SJSA1 (cell line): ENCODE results near the gene LTBP4. TPM values are rescaled to one million over a fixed set of nuclear protein-coding genes. Genes with fewer than 3 reads are reported as not detected.
"Not testable (repeated sequence)": the region's sequence is repeated elsewhere in the genome, so short reads cannot be mapped to it uniquely, and the experiment has no call there.

Experiments
- DNase-seq, 2 experiments: peaks; one replicate each; pipeline ENCODE4 v3.0.0-alpha.2; 2015 to 2020; ENCODE audit warnings: low spot score in 2 of 2, low read depth in 1 of 2
- H3K27ac ChIP-seq: fragments of 250-450 bp; sonication (Bioruptor Pico); 2 replicates; pipeline ENCODE4 v1.5.1; 2020; ENCODE audit warnings: mild to moderate bottlenecking, moderate library complexity
- H3K27me3 ChIP-seq: fragments of 250-450 bp; sonication (Bioruptor Pico); replicated peaks from 2 replicates; pipeline ENCODE4 v1.5.1; 2020; ENCODE audit warnings: mild to moderate bottlenecking, moderate library complexity
- H3K36me3 ChIP-seq: fragments of 250-450 bp; sonication (Bioruptor Pico); 2 replicates; pipeline ENCODE4 v1.5.1; 2020; ENCODE audit warnings: mild to moderate bottlenecking
- H3K4me1 ChIP-seq: fragments of 250-450 bp; sonication (Bioruptor Pico); replicated peaks from 2 replicates; pipeline ENCODE4 v1.6.1; 2021; ENCODE audit warnings: mild to moderate bottlenecking
- H3K4me3 ChIP-seq: fragments of 250-450 bp; sonication (Bioruptor Pico); 2 replicates; pipeline ENCODE4 v1.5.1; 2020; ENCODE audit warnings: mild to moderate bottlenecking
- H3K9me3 ChIP-seq: fragments of 250-450 bp; sonication (Bioruptor Pico); replicated peaks from 2 replicates; pipeline ENCODE4 v1.5.1; 2020; ENCODE audit warnings: mild to moderate bottlenecking
- total RNA-seq: library from RNA; depleted of rRNA; stranded (reverse); fragments of >200 nt; shearing (Covaris generic); gene quantifications from 2 replicates; pipeline ENCODE4 v1.2.3, GENCODE V29; 2014; rRNA removed

LTBP4 gene
- total RNA-seq: 16.5 and 23.7 TPM in 2 replicates

DNA sequence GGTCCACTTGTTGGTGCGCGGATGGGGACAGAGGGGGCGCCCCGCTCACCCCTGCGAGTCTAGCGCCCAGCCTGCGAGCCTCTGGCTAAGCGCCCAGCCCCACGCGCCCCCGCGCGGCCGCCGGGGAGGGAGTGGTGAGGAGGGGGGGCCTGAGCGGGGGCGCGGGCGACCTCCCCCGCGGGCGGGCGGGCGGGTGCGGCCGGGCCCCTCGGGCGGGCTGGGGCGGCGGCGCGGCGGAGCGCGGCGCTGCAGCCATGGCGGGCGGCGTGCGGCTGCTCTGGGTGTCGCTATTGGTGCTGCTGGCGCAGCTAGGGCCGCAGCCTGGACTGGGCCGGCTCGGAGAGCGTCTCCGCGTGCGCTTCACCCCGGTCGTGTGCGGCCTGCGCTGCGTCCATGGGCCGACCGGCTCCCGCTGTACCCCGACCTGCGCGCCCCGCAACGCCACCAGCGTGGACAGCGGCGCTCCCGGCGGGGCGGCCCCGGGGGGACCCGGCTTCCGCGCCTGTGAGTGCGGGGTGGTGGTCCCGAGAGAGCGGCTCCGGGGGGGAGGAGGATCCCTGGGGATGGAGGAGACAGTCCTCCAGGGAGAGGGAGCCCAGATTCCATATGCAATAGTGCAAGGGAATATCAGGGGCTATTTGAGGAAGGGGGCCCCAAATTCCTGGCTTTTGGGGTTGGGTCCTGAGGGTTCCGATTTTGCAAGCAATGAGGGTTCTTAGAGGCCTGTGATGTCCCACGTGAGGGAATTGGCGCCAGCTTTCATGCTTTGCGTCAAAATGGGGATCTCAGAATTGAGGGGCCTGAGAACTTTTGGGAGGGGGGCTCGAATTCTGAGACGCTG, at the start of gene LTBP4:
LTBP4 (plus strand) TSS at position 236 of the 841 bp plus-strand sequence; CDS start at position 255, 19 bp downstream.
- peaks cover 40% of the 10 kb centered on the region for H3K27me3 ChIP-seq
- no peaks in the 10 kb centered on the region for H3K36me3 ChIP-seq
- H3K4me3 ChIP-seq: peak within 1 kb of the TSS; percentile 33
- peaks cover 62% of the 10 kb centered on the region for H3K4me1 ChIP-seq
- no peak within 1 kb of the TSS for H3K27ac ChIP-seq
- DNase-seq: no peak
- no peaks in the 10 kb centered on the region for H3K9me3 ChIP-seq

DNA sequence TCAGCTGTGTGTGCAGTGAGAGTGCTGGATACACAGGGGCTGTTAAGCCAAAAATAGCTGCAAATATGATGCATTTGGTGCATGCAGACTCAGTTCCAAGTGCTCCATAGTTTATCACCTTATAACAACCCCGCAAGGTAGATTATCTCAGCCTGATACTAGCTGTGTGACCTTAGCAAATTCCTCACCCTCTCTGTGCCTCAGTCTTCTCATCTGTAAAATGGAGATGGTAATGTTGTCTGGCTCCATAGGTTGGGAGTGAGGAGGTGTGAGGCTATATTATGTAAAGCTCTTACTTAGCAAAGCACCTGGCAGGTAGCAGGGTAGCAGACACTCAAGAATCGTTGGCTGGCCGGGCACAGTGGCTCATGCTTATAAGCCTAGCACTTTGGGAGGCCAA, 48.3 kb upstream of the LTBP4 start:
- Histone ChIP-seq H3K4me1 (0 out of 2 replicates have a peak, but pooled peaks cover 3% of the 10 kb centered on the region), H3K27me3 (peaks cover 21% of the 10 kb centered on the region)

DNA sequence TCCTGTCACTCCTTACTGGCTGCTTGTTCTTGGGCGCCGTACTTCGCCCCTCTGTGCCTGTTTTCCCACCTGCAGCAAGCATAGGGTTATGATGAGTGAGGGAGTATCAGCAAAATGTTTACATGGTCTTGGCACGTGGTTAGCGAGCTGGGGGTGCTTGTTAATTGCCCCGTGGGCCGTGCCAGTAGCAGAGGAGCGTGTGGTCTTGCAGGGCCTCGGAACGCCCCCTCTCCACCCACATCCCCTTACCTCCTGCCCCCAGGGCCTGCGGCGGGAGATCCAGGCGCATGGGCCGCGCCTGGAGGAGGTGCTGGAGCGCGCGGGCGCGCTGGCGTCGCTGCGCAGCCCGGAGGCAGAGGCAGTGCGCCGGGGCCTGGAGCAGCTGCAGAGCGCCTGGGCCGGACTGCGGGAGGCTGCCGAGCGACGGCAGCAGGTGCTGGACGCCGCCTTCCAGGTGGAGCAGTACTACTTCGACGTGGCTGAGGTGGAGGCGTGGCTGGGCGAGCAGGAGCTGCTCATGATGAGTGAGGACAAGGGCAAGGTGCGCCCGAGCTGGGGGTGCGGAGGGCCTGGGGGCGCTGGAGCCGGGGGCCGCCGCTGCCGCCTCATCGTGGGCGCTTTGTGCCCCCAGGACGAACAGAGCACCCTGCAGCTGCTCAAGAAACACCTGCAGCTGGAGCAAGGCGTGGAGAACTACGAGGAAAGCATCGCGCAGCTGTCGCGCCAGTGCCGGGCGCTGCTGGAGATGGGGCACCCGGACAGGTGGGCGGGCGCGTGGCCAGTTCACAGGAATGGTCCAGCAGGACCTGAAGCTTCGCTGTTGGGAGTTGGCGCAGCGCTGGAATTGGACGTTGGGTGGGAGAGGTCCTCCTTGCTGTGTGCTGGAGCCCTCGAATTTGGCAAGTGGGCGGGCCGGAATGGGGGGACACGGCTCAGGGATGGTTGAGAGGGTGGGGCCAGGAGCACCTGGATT, 47.0 kb upstream of the LTBP4 start:
- H3K27me3 ChIP-seq: peaks cover 15% of the 10 kb centered on the region

More for the DNA sequence above, 48.3 kb upstream of the LTBP4 start:
- Histone ChIP-seq H3K36me3 (no peaks in the 10 kb centered on the region), H3K4me3 (no peak overlapping the region), H3K9me3 (no peaks in the 10 kb centered on the region), H3K27ac (no peak overlapping the region)
- DNase-seq: no peak

GRCh38 chr19:40555978-40556689, 45.0 kb upstream of the LTBP4 start:
- DNase-seq: no peak
- Histone ChIP-seq H3K27ac (no peak overlapping the region), H3K27me3 (peaks cover 21% of the 10 kb centered on the region), H3K36me3 (no peaks in the 10 kb centered on the region), H3K4me1 (no peaks in the 10 kb centered on the region), H3K4me3 (no peak overlapping the region), H3K9me3 (no peaks in the 10 kb centered on the region)

More for the DNA sequence above, 47.0 kb upstream of the LTBP4 start:
- DNase-seq: no peak
- Histone ChIP-seq H3K36me3 (no peaks in the 10 kb centered on the region), H3K9me3 (no peaks in the 10 kb centered on the region), H3K4me1 (no peaks in the 10 kb centered on the region), H3K4me3 (no peak overlapping the region), H3K27ac (no peak overlapping the region)

GRCh38 chr19:40556953-40557530, 44.1 kb upstream of the LTBP4 start:
- Histone ChIP-seq H3K4me1 (no peaks in the 10 kb centered on the region), H3K27me3 (peaks cover 21% of the 10 kb centered on the region), H3K4me3 (no peak overlapping the region), H3K36me3 (no peaks in the 10 kb centered on the region), H3K9me3 (no peaks in the 10 kb centered on the region), H3K27ac (no peak overlapping the region)
- DNase-seq: no peak

- Histone ChIP-seq H3K4me3 (no peak overlapping the region), H3K4me1 (no peaks in the 10 kb centered on the region), H3K36me3 (no peaks in the 10 kb centered on the region), H3K27ac (no peak overlapping the region), H3K9me3 (no peaks in the 10 kb centered on the region), H3K27me3 (peaks cover 15% of the 10 kb centered on the region)
- no peak for DNase-seq
These were observed 41.8 kb upstream of the LTBP4 start for GRCh38 chr19:40559394-40559793.

DNA sequence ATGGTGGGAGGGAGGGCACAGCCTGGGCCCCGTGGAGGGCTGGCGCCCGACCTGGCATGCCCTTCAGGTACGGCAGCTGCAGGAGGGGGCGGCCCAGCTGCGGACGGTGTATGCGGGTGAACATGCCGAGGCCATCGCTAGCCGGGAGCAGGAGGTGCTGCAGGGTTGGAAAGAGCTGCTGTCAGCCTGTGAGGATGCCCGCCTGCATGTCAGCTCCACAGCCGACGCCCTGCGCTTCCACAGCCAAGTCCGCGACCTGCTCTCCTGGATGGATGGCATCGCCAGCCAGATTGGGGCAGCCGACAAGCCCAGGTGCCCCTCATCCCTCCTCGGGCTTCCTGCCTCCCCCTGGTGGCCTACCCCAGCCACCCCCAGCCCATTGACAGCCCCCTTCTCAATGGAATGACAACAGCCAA, 41.1 kb upstream of the LTBP4 start:
- Histone ChIP-seq H3K36me3 (no peaks in the 10 kb centered on the region), H3K27me3 (peaks cover 13% of the 10 kb centered on the region), H3K4me3 (no peak overlapping the region), H3K27ac (no peak overlapping the region), H3K9me3 (no peaks in the 10 kb centered on the region), H3K4me1 (no peaks in the 10 kb centered on the region)
- DNase-seq: no peak

DNA sequence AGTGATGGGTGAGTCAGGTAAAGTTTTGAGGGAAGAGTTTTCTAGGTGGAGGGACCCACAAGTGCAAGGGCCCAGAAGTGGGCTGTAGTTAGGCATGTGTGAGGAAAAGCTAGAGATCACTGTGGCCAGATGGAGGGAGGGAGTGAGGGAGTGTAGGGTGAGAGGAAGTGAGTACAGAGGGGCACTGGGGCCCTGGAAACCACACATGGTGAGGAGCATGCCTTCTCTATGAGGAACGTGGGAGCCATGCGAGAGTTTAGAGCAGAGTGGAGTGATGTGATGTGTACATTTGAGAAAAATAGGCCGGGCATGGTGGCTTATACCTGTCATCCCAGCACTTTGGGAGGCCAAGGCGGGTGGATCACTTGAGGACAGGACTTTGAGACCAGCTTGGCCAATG, 39.2 kb upstream of the LTBP4 start:
- no peak overlapping the region for H3K4me3 ChIP-seq
- DNase-seq: no peak
- H3K36me3 ChIP-seq: no peaks in the 10 kb centered on the region
- H3K27me3 ChIP-seq: peaks cover 17% of the 10 kb centered on the region
- no peak overlapping the region for H3K27ac ChIP-seq
- H3K9me3 ChIP-seq: no peaks in the 10 kb centered on the region
- H3K4me1 ChIP-seq: no peaks in the 10 kb centered on the region

DNA sequence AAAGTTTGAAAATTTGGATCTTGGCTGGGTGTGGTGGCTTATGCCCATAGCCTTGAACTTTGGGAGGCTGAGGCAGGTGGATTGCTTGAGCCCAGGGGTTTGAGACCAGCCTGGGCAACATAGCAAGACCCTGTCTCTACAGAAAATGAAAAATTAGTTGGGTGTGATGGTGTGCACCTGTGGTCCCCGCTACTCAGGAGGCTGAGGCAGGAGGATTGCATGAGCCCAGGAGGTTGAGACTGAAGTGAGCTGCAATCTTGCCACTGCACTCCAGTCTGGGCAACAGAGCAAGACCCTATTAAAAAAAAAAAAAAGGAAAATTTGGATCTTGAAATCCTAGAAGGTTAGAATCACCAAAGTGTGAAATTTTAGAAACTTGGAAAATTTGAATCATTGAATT, 36.6 kb upstream of the LTBP4 start:
- H3K36me3 ChIP-seq, H3K4me1 ChIP-seq, H3K9me3 ChIP-seq, H3K27ac ChIP-seq, DNase-seq, H3K4me3 ChIP-seq: not testable (repeated sequence)
- H3K27me3 ChIP-seq: peaks cover 33% of the 10 kb centered on the region

- DNase-seq: no peak
- Histone ChIP-seq H3K4me3 (no peak overlapping the region), H3K27ac (no peak overlapping the region), H3K9me3 (no peaks in the 10 kb centered on the region), H3K27me3 (peaks cover 26% of the 10 kb centered on the region), H3K4me1 (peaks cover 14% of the 10 kb centered on the region), H3K36me3 (no peaks in the 10 kb centered on the region)
These were observed 35.8 kb upstream of the LTBP4 start for GRCh38 chr19:40565355-40565754.

DNA sequence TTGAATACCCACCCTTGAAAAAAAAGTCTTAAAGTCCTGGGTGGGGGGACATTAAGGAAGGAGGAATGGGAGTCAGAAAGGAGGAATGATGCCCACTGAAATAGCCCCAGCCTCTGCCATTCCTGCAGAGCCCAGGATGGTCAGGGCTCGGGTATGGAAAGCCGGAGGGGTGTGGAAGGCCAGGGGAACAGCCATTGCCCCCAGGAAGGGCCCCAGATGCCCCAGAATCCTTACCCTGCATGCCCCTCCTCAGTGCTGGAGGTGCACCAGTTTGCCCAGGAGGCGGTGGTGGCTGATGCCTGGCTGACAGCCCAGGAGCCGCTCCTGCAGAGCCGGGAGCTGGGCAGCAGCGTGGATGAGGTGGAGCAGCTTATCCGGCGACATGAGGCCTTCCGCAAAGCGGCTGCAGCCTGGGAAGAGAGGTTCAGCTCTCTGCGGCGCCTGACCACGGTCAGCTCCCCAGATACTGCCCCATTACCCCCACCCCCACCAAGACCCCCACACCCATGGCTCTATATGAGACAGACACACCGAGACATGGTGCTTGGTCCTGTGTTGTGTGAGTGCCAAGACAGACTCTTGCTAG, 35.2 kb upstream of the LTBP4 start:
- no peaks in the 10 kb centered on the region for H3K36me3 ChIP-seq
- DNase-seq: no peak
- peaks cover 16% of the 10 kb centered on the region for H3K4me1 ChIP-seq
- H3K27ac ChIP-seq: no peak overlapping the region
- H3K4me3 ChIP-seq: no peak overlapping the region
- H3K9me3 ChIP-seq: no peaks in the 10 kb centered on the region
- peaks cover 26% of the 10 kb centered on the region for H3K27me3 ChIP-seq

- no peak for DNase-seq
- H3K9me3 ChIP-seq: no peaks in the 10 kb centered on the region
These were observed 34.0 kb upstream of the LTBP4 start for GRCh38 chr19:40567040-40567749.

More at GRCh38 chr19:40567040-40567749, 34.0 kb upstream of the LTBP4 start:
- Histone ChIP-seq H3K27me3 (peaks cover 26% of the 10 kb centered on the region), H3K4me3 (no peak overlapping the region), H3K36me3 (no peaks in the 10 kb centered on the region), H3K4me1 (peaks cover 16% of the 10 kb centered on the region), H3K27ac (no peak overlapping the region)
